NCI-H128 (cell line): ENCODE measurements around the gene SF3B6.
"Not testable (repeated sequence)": the region's sequence is repeated elsewhere in the genome, so short reads cannot be mapped to it uniquely, and the experiment has no call there.

Source experiments
- DNase-seq: peaks from one replicate; lab custom pipeline; 2025; ENCODE audit not compliant: unreplicated experiment; lab: John Stamatoyannopoulos, UW

SF3B6 gene

GRCh38 chr2:24095171-24095677 is 19.1 kb upstream of the SF3B6 start:
- DNase-seq, result not testable (repeated sequence)

- DNase-seq, result not testable (repeated sequence)
Measured at GRCh38 chr2:24093270-24093669, 17.1 kb upstream of the SF3B6 start.

- no peak for DNase-seq
Measured at GRCh38 chr2:24088821-24089359, 12.8 kb upstream of the SF3B6 start.

- no peak for DNase-seq
Measured at GRCh38 chr2:24087032-24087431, 10.9 kb upstream of the SF3B6 start.

- DNase-seq, result no peak
Measured at GRCh38 chr2:24086241-24086640, 10.1 kb upstream of the SF3B6 start.

GRCh38 chr2:24085200-24085489 is 9.0 kb upstream of the SF3B6 start:
- no peak for DNase-seq

GRCh38 chr2:24084386-24085199 is 8.5 kb upstream of the SF3B6 start, which contains the start of gene TP53I3:
Gene TP53I3, minus strand, starts transcription at chr2:24084834. Its CDS starts 508 bp downstream, at chr2:24084326.
- peak; percentile 79 for DNase-seq

GRCh38 chr2:24083567-24084385 is 7.7 kb upstream of the SF3B6 start:
- peak; percentile 36 for DNase-seq

GRCh38 chr2:24082787-24083566 is 6.9 kb upstream of the SF3B6 start:
- DNase-seq, result no peak

- DNase-seq, result no peak
Measured at GRCh38 chr2:24080701-24081100, 4.6 kb upstream of the SF3B6 start.

GRCh38 chr2:24077879-24078278 is 1.8 kb upstream of the SF3B6 start:
- no peak for DNase-seq

GRCh38 chr2:24077535-24077877 is 1.4 kb upstream of the SF3B6 start:
- no peak for DNase-seq

- no peak for DNase-seq
Measured at GRCh38 chr2:24076849-24077534, 866 bp upstream of the SF3B6 start.

GRCh38 chr2:24075259-24075658 is 867 bp downstream of the SF3B6 start:
- DNase-seq, result no peak

GRCh38 chr2:24073816-24074215 is 2.3 kb downstream of the SF3B6 start:
- no peak for DNase-seq

- no peak for DNase-seq
Measured at GRCh38 chr2:24072259-24072658, 3.9 kb downstream of the SF3B6 start.

- no peak for DNase-seq
Measured at GRCh38 chr2:24065341-24065740, 10.8 kb downstream of the SF3B6 start.

- no peak for DNase-seq
Measured at GRCh38 chr2:24058564-24059271, 17.4 kb downstream of the SF3B6 start.

GRCh38 chr2:24055750-24056149 is 20.4 kb downstream of the SF3B6 start:
- no peak for DNase-seq
